ENCODE measurements around the gene FER. TPM values are rescaled to one million over a fixed set of nuclear protein-coding genes. Genes with fewer than 3 reads are reported as not detected.
"Not testable (repeated sequence)": the region's sequence is repeated elsewhere in the genome, so short reads cannot be mapped to it uniquely, and the experiment has no call there.

Gene FER
- 27.2 TPM for total RNA-seq (ENCODE audit: insufficient read depth, low replicate concordance)

GRCh38 chr5:108747774-108748400, at the start of gene FER:
FER (plus strand) TSS chr5:108747897; CDS start chr5:108798183, 50,286 bp downstream.
- DNase-seq (ENCODE audit: low spot score), result peak; percentile 77

- DNase-seq (ENCODE audit: low spot score), result not testable (repeated sequence)
These were observed 47.3 kb upstream of the FER start for GRCh38 chr5:108700388-108700787.

DNA sequence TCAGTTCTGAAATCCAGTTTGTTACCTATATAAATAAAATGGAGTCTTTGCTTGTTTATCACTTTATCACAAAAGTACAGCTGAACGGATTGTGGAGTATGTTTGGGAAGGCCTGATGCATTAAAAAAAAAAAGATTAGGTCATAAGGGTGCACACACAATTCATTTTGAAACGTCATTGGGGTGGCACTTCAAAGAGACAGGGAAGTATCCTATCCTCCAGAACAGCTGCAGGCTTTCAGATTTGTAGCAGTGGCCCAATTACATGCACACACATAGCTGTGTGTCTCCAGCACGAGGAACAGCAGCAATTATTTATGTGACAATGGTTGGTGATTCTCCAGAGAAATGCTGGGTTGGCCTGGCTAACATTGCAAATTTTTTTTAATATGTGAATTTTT, 46.8 kb upstream of the FER start:
- no peak for DNase-seq (ENCODE audit: low spot score)

DNA sequence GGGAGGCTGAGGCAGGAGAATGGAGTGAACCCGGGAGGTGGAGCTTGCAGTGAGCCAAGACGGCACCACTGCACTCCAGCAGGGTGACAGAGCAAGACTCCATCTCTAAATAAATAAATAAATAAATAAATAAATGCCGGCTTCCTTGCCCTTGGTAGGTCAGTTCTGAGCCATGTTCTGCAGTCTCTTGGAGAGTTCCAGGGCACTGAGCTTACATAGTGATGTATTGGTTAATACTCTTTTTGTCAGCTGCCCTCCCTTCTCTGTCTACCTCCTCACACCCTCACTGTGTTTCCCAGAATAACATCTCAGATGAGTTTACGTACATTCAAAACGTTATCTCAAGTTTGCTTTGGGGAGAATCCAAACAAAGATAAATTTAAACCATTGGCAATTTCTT, 45.2 kb upstream of the FER start:
- no peak for DNase-seq (ENCODE audit: low spot score)

DNA sequence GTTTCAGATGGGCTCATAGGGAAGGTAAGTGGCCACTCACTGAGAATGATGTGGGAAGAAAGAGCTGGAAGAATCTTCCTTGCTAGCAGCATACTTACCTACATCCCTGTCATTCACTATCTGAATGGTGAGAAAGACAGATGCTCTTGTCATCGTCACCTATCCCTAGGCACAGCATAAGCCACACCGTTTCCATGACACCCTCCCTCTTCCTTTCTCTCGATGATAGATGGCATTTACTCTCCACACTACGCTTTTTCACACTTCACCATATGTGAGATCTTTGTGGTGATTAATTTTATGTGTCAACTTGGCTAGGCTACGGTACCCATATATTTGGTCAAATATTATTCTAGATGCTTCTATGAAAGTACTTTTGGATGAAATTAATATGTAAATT, 44.4 kb upstream of the FER start:
- DNase-seq (ENCODE audit: low spot score), result no peak

DNA sequence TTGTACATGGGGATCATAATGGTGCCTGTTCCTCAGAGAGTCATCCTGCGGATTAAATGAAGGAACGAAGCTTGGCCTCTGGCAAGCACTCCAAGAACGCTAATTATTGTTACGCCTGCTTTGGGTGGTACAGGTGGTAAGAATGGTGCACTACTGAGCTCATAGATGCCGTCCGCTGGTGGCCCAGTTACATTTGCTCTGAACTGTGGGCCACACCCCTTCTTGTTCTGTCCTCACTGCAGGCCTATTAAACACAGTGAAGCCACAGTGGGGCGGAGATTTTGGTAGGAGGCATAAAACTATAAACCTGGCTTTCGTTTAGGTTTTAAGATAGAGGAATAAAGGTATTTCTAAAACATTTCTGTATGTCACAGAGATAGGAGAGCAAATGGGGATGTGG, 40.6 kb upstream of the FER start:
- no peak for DNase-seq (ENCODE audit: low spot score)

DNA sequence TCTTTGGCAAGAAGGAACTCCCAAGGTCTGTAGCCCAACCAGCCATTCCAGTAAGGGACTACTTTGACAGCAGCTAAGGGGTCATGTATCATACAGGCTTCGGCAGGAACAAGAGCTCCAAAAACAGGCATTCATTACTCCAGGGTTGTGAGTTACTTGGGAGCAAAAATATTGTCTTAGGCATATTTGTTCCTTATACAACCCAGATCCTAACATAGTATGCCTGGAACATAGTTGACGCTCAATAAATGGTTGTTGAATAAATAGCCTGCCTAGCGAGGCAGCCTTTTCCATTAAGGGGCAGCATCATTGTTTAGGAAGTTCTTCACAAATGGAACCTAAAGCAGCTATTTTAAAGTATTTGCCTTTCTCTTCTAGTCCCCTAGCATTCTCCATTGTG, 35.8 kb upstream of the FER start:
- no peak for DNase-seq (ENCODE audit: low spot score)

DNA sequence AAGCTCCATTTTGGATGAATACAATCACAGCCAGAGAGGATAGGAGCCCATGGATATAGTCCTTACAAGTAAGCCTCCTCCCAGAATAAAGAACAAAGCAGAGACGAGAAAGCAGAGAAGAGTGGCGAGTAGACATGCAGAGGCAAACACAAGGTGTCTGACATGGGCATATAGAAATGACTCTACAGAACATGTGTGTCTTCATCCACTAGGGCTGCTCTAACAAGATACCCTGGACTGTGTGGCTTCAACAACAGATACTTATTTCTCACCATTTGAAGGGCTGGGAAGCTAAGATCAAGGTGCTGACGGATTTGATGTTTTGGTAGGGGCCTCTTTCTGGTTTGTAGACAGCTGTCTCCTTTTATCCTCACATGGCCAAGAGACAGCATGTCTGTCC, 32.3 kb upstream of the FER start:
- no peak for DNase-seq (ENCODE audit: low spot score)

- DNase-seq (ENCODE audit: low spot score), result no peak
These were observed 27.3 kb upstream of the FER start for GRCh38 chr5:108720391-108720790.

- no peak for DNase-seq (ENCODE audit: low spot score)
These were observed 21.1 kb upstream of the FER start for GRCh38 chr5:108726446-108727235.

GRCh38 chr5:108727236-108727650, 20.5 kb upstream of the FER start:
- DNase-seq (ENCODE audit: low spot score), result peak; percentile 72

DNA sequence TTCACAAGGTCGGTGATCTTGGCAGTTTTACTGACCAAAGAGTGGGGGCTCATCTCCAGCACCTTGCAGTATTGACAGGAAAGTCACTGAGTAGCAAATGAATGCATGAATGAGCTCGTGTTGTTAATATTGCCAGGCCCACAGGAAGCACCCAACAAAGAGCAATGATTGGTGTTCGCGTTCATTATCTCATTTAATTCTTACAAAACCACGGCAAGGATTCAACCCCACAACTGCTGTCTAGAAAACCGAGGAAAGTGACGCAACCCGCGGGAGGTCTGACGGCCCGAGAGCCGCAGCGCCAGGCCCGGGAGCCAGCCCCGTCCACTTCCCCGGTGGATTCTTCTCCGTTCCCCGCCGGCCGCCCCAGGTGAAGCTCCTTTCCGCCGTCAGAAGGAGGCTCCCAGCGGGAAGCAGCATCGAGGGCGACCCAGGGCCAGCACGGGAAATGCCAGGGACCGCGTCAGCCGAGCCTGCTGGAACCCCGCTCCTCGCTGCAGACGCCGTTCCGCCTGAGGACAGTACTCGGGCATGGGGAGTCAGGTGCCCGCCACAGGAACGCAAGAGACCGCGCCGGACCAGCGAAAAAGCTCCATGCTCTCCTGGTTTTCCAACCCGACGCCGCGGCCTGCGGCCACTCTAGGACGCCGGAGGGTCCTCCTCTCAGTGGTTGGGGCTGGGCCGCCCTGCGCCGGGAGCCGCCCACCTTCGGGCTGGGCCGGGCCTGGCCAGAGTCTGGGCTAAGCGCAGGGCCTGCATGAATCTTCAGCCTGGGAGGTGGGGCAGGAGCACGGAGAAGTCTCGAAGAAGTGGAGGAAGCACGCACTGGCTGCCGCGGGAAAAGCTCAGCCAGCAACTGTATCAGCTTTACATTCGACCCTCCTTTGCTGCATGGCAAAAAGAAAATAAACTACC, 19.8 kb upstream of the FER start:
- peak; percentile 96 for DNase-seq (ENCODE audit: low spot score)

GRCh38 chr5:108728566-108729241, 19.0 kb upstream of the FER start:
- DNase-seq (ENCODE audit: low spot score), result no peak

- no peak for DNase-seq (ENCODE audit: low spot score)
These were observed 18.5 kb upstream of the FER start for GRCh38 chr5:108729242-108729615.

DNA sequence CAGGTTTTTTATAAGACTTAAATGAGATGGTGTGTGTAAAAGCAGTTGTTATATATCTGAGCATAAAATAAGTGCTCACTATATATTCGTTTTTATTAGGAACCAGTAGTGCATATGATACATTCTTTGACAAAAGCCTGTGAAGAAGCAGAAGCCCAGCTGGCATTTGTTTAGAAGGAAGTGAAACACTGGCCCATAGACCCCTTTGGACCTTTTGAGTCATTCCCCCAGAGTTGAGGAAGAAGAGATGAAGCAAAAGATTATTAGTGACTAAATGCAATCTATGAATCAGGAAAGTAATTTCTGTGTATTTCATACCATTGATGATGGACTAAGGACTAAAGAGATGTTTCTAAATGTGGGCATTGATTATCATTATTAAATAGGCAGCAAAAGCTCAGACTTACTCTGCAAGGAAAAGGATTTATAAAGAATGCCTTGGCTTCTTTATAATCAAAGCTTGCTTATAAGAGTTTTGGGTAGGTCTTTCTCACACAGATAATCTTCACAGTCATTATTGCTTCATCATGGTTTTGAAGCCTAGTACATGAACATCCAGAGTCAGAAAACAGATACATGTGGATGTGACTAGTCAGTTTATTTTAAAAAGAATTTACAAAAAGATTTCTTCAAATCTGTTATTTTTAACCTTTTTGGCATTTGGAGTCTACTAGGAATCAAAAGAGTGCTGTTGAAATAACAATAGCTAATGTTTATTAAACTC, 16.9 kb upstream of the FER start:
- peak; percentile 25 for DNase-seq (ENCODE audit: low spot score)

DNA sequence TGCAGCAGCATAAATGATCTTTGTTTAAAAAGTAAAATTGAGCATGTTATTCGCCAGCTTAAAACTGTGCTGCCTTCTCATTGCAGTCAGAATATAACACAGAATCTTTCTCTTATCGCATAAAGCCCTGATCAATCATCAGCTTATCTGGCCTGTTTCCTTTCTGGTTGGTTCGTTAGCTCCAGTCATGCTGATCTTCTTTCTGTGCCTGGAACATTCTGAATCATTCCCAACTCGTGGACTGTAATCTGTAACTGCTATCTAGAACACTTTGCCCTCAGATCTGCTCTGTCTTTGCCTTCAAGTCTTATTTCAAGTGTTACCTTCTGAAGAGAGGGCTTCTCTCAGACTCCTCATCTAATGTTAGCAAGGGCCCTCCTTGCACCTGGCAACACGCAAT, 11.9 kb upstream of the FER start:
- DNase-seq (ENCODE audit: low spot score), result no peak

GRCh38 chr5:108736855-108737254, 10.8 kb upstream of the FER start:
- no peak for DNase-seq (ENCODE audit: low spot score)

DNA sequence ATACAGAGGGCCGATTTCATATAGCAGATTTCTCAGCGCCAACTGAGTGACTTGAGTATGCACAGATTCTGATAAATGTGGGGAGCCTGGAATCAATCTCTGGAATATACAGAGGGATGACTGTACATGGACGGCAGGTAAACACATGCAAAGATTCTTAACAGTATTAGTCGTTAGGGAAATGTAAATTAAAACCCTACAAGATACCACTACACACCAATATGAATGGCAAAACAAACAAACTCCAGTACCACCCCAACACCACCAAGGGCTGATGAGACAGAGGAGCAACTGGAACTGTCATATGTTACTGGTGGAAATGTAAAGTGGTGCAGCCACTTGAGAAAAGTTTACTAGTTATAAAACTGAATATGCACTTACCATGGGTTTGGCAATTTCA, 8.3 kb upstream of the FER start:
- no peak for DNase-seq (ENCODE audit: low spot score)

- peak; percentile 7 for DNase-seq (ENCODE audit: low spot score)
These were observed 7.8 kb upstream of the FER start for GRCh38 chr5:108739906-108740305.

- no peak for DNase-seq (ENCODE audit: low spot score)
These were observed 4.4 kb upstream of the FER start for GRCh38 chr5:108743319-108743718.

- DNase-seq (ENCODE audit: low spot score), result no peak
These were observed 3.9 kb upstream of the FER start for GRCh38 chr5:108743846-108744245.

All from umbilical cord (tissue), 2 donors.